Activated effector memory CD4-positive, alpha-beta T cell treated with anti-CD3 and anti-CD28 coated beads, Interleukin-2, amount 50 U/mL, for 16 hours (primary cell): Measurements from ENCODE around the gene ADD2.
"Not testable (repeated sequence)": the region's sequence is repeated elsewhere in the genome, so short reads cannot be mapped to it uniquely, and the experiment has no call there.

Experiments
- DNase-seq: peaks from one replicate; pipeline ENCODE4 v3.0.0-alpha.2; 2020

Gene ADD2

DNA sequence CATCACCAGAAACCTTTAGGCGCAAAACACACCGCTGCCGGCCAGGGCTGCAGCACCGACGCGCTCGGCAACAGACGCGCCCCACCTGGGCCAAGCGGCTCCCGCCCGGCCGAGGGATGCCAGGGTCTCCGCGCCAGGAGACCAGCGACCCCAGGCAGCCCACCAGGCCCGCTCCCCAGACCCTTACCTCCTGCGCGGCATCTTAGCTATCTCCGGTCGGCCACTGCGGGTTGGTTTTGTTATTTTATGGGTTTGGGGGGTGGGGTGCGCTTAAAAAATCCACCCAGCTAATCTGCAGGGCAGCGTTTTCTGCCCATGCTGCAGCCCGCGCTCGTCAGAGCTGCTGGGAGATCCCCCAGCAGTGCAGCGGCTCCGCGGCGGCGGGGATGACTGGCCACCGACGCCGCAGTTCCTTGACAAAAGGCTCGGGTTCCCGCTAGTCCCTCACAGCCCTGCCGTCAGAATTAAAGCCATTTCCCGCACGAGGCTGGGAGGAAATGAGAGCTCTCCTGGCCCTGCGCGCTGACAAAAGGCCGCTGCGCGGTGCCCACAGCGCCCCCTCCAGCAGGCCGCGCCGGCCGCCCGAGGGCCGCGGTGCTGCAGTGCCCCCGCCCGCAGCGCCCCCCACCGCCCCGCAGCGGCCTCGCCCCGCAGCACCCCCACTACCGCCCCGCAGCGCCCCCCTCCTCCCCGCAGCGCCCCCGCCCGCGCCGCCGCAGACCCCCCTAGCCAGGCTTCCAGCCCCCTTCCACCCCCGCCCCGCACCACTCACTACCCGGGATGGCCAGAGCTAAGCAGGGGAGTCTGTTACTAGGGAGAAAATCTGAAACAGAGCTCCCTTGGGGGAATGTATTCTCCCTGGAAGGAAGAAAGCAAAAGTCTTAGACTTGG is at the start of gene ADD2:
ADD2 (minus strand) TSS at position 502 of the 891 bp plus-strand sequence. CDS start 61,792 bp downstream, outside the sequence.
- peak; percentile 71 for DNase-seq

GRCh38 chr2:70817284-70817954 is 49.4 kb upstream of the ADD2 start:
- DNase-seq: no peak

DNA sequence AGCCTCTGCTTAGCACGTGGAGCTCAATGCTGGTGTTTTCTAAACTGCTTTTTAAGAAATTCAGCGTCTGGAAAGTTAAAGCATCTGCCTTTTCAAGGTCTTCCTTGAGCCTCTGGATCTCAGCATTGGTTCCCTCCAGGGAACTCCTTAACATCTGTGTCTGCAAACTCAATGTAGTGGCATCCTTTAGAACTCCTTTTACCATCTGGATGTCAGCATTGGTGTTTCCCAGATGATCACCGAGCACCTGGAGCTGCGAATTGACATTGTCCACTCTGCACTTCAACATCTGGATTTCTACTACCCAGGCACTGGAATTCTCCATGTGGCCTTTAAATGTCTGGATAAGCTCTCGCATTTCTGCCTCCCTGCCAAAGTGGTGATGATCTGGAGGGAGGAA is 48.7 kb upstream of the ADD2 start:
- DNase-seq: no peak

DNA sequence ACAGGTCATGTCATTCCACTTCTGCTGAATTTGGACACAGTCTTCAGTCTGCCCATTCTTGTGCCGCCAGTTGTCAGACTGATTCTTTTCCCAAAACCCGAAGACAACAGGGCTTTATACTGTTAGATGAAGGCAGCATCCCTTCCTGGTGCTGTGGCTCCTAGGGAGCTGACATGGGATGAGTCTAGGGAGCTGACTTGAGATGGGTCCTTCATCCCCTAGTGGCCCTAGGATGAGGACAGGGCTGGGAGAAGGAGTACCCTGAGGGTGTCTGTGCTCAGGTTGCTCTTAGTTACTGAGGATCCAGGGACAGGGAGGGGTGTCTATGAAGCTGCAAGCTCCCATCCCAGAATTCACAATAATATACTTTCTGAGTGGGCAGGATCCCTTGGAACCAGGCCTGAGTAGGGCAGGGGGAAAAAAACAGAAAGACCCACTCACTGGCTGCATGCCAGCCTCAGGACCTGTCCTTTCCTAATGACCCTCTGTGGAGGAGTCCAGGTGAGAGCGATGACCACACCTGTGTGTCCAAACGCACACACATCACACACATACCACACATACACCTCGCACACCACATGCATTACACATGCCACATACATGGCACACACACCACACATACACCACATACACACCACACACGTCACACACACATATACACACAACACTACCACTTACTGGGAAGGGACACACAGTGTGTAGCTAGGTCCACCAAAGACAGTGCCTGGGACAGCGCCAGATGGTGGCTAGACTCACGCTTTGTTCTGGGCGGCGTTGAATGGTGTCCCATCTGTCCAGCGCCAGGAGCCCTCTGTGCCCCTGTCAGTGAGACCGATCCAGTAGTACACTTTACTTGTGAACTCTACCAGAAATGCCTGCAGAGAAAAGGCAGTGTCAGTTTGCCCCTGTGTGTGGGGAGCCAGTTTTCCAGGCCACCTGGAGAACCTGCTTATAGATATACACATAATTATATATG is 41.3 kb upstream of the ADD2 start:
- DNase-seq: no peak

- DNase-seq: no peak
Measured at GRCh38 chr2:70807828-70808118, 39.8 kb upstream of the ADD2 start.

- DNase-seq: no peak
Measured at GRCh38 chr2:70807102-70807827, 39.3 kb upstream of the ADD2 start.

GRCh38 chr2:70806620-70807019 is 38.6 kb upstream of the ADD2 start:
- no peak for DNase-seq

- DNase-seq: no peak
Measured at GRCh38 chr2:70806013-70806412, 38.0 kb upstream of the ADD2 start.

DNA sequence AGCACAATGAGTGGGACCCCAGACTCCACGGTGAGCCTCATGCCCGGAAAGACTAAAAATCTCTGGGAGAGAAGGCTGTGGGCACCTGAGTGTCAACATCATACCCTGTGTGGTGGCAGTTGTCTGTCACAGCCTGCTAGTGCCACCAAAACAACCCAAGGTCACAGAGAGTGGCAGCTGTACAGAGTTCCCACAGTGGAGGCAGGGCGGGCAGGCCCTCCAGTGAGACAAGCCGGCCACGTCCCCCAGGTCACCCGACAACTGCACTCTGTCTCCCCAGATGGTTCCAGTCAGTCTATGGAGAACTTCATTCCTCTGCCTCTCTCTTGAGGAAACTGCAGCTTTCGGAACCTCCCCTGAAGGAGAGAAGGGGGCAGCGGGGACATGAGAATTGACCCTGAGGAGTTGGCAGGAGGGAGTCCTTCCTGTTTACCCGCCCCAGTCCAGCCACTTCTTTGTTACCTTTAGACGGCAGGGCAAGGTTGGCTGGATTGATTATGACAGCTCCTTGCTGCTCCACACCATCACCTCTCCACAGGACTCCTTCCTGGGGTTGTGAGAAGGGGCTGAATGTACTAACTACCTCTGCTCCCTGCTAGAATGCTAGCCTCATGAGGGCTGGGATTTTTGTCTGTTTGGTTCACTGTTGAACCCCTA is 33.7 kb upstream of the ADD2 start:
- DNase-seq: no peak

DNA sequence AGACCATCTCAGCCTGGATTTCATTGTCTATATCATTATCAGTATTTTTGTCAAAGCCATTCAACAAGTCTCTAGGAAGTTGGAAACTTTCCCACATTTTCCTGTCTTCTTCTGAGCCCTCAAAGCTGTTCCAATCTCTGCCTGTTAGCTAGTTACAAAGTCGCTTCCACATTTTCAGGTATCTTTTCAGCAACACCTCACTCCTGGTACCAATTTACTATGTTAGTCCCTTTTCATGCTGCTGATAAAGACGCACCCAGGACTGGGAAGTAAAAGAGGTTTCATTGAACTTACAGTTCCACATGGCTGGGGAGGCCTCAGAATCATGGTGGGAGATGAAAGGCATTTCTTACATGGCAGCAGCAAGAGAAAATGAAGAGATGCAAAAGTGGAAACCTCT is 31.7 kb upstream of the ADD2 start:
- DNase-seq: no peak

GRCh38 chr2:70797996-70798395 is 30.0 kb upstream of the ADD2 start:
- DNase-seq: not testable (repeated sequence)

DNA sequence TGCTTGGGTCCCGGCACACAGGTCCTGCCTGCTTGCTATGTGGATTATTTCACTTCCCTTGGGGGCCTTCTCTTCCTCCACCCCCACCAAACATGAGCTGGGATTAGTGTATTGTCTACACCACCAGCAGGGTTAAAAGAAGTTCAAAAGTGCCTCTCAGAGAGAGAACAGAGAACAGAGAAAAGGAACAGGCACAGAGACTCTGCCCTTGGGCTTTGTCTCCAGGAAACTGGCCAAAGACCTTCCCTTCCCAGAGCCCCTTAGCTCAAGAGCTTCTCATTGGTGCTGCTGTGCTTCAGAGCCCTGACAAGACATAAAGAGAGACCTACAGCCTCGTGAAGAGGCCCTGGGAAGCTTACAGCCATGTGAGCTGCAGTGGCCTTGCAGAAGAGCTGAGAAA is 29.5 kb upstream of the ADD2 start:
- DNase-seq: no peak

GRCh38 chr2:70796262-70796661 is 28.3 kb upstream of the ADD2 start:
- no peak for DNase-seq

DNA sequence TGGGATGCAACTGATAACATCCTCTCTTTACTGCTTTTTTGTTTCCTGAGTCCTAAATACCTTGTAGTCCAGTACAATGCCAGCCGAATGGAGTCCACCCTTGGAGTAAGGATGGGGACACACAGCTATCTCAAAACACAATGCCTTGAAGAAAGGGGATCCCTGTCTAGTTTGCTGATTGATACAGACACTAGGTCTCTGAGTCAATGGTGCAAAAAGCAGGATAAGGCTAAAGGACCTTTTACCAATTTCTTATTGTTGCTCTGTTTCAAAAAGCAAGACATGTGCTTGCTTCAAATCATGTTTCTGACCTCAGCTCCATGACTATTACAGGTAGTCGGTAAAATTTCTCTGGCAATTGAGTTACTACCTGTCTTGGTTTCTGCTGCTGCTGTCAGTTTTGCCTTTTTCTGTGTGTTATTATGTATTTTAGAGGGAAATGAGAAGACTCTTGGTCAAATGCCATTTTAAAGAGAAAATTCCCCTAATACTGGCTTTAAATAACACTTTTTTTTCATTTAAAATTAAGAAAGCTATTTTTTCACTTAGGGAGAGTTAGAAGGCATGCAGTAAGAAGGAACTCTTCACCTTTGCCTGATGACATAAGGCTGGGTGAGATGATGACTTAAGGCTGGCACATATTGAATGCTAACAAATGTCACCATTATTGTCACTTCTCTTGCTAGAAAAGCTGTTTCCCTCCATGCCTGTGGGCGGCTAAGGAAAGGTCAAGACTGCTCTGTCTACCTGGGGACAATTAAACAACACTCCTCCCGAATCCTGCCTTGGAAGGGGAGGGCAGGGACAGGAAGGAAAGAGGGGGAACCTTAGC is 27.4 kb upstream of the ADD2 start:
- DNase-seq: no peak

GRCh38 chr2:70793450-70793849 is 25.4 kb upstream of the ADD2 start:
- no peak for DNase-seq

DNA sequence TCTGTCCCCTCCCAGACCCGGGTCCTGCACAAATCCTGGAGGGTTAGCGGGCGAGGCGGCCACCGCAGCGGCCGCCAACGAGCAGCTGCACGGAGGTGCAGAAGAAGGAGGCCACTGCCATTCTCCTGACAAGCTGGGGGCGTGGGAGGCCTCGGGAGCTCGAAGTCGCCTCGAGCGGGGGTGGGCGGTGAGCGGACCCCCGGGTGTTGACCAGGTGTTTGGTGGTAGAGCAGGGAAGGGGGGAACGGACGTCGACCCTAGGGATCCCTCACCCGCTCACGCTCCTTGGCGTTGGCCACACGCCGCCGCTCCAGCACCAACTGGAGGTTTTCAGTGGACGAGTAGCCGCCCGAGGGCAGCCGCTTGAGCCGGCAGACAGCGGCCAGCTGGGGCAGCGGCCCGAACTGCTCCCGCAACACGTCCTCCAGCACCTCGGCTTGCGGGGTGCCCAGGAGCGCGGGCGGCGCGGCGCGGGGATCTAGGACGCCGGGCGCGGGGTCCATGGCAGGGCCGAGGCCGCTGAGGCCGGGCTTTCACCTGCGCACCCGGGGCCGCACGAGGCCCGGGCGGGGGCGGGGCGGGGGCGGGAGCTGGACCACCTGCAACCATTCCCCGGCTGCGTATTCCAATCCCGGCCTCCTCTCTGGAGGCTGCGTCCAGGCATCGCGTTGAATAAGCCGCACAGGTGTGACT is 22.3 kb upstream of the ADD2 start, which contains the start of gene FIGLA:
FIGLA (minus strand) TSS at position 508 of the 693 bp plus-strand sequence; CDS start at position 503, 5 bp downstream.
- no peak for DNase-seq

DNA sequence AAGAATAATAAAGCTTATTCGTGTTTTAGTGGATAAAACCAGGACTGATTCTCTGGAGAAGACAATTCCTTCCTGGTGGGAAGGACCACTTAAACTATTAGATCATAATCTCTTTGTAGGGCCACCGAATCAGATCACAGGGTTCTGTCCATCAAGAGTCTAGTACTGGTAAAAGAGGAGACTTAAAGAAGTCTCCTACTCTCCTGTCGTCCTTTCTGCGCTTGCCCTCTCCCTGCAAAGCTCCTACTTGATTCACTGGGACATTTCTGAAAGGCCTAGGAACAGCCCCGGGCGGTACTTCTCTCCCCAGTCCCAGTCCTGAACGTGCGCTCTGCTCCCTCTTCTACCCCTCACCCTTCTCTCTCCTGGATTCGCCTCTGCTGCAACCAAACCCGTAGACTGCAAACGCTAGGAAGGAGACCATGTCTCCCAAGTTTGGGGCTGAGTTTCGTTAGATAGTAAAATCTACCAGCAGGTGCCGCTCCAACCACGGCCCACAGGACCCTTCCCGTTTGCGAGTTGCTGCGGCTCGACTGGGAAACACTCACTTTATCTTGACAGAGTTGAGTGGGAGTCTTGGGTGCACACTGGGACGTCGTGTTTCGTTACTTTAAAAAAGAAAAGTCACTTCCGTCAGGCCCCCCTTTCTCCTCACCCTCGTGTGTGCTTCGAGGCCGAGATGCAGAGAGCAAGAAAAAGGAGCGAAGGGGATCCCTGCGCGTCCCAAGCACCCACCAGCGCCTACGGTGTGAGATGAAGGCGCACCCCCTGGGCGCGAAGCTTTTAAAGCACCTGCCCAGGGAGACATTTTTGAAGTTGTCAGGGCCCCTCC is 21.5 kb upstream of the ADD2 start:
- peak; percentile 75 for DNase-seq

GRCh38 chr2:70785137-70785911 is 17.3 kb upstream of the ADD2 start:
- no peak for DNase-seq

GRCh38 chr2:70784320-70784719 is 16.3 kb upstream of the ADD2 start:
- DNase-seq: no peak
